GM13977 (cell line): ENCODE results near the gene NRG4.
"Not testable (repeated sequence)": the region's sequence is repeated elsewhere in the genome, so short reads cannot be mapped to it uniquely, and the experiment has no call there.

ENCODE experiments used
- DNase-seq: peaks from one replicate; pipeline ENCODE4 v3.0.0; 2012; ENCODE audit warnings: low spot score
- in situ Hi-C: fragments of 300-500 bp; cut with MboI; formaldehyde crosslinking; loops from one replicate; pipeline ENCODE4 v1.12.0; 2022; ENCODE audit warnings: low sequenced_read_pairs, low pct_unique_long_range_greater_than_20kb, mixed read lengths, inconsistent platforms; ENCODE audit not compliant: unreplicated experiment
- TF ChIP-seq, protein P1 (sequence below): IDR thresholded peaks from 2 replicates; pipeline ENCODE4 v1.5.1; 2012; ENCODE audit warnings: mild to moderate bottlenecking, control low read depth; ENCODE audit not compliant: insufficient read depth; ENCODE audit errors: extremely low read depth, missing control alignments

NRG4 gene

DNA sequence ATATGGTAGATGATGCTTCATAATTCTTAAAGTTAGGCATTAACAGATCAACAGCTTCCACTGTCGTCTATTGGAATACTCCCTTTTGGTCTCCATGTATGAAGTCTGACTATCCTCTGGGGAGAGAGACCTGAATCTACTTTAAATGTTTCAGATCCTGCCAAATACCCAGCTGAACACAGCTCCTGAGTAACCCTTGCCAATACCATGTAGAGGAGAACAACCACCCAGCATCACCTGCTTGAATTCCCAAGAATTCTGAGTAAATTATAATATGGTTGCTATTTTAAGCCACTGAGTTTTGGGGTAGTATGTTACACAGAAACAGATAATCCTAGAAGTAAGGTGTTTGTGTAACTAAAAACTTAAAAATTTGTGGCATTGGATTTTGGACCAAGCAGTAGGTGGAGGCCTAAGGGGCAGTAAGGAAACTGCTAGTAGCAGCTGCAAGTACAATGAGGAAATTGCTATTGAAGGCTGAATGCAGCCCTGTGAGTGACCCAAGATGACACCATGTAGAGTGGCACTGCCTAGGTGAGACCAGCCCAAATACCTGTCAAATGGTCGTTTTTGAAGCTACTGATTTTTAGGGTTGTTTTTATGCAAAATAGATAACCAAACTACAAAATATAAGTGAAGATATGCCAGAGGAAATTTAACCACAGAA is 30.9 kb downstream of the NRG4 start:
- TF ChIP-seq, protein P1, sequence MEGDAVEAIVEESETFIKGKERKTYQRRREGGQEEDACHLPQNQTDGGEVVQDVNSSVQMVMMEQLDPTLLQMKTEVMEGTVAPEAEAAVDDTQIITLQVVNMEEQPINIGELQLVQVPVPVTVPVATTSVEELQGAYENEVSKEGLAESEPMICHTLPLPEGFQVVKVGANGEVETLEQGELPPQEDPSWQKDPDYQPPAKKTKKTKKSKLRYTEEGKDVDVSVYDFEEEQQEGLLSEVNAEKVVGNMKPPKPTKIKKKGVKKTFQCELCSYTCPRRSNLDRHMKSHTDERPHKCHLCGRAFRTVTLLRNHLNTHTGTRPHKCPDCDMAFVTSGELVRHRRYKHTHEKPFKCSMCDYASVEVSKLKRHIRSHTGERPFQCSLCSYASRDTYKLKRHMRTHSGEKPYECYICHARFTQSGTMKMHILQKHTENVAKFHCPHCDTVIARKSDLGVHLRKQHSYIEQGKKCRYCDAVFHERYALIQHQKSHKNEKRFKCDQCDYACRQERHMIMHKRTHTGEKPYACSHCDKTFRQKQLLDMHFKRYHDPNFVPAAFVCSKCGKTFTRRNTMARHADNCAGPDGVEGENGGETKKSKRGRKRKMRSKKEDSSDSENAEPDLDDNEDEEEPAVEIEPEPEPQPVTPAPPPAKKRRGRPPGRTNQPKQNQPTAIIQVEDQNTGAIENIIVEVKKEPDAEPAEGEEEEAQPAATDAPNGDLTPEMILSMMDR = no peak
- in situ Hi-C loops = no loop called here
- DNase-seq = no peak

- in situ Hi-C loops, DNase-seq: not testable (repeated sequence)
Observed at GRCh38 chr15:75976766-75977165, 35.5 kb downstream of the NRG4 start.

DNA sequence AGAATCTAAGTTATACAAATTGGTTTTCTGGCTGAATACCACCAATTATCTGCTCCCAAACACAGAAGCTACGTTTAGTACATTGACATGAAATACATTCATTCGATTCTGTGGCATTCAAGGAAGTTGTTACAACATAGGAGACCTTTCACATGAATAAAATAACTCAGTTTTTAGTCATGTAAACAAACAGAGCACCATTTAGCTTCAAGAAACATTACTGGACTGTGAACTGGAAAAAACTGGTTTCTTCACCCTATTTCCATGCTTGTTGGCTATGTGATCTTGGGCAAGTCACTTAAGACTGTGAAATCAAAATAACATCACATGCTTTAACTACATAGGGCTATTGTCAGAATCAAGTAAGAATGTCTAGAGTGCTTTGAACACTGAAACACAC is 46.2 kb downstream of the NRG4 start:
- TF ChIP-seq, protein P1 = no peak
- in situ Hi-C loops = no loop called here
- no peak for DNase-seq

DNA sequence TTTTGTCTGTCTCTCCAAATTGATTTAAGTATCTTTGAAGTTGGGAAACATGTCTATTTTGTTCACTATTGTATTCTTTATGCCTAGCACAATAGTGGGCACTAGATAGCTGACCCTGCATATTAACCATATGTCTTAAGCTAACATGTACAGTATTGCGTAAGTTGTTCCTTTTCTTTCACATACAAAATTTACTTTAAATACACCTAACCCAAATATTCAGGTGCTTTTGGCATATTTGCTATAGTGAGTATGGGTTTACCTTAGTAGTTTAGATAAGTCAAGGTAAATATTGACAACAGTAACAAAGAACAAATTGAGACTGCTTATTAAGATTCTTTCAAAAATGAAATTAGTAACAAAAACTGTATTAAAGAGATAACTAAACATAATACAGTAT is 50.9 kb downstream of the NRG4 start:
- no peak for DNase-seq
- in situ Hi-C loops = no loop called here
- TF ChIP-seq, protein P1 = no peak

DNA sequence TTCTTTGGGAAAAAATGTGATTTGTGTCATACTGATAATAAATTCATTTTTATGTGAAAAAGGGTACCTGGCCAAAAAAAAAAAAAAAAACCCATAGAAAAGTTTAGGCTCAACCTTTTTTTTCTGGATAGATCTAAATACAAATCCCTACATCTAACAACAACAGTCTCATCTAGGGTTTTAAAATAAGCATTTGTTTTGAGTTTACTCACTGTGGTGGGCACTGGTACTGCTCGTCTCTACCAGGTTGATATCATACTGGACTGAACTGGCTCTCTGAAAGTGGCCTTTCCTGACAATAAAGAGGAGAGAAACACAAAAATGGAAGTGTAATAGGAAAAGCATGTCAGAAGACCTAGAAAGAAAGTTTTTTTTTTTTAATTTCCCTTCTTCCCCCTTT is 56.5 kb downstream of the NRG4 start:
- in situ Hi-C loops = no loop called here
- TF ChIP-seq, protein P1 = no peak
- DNase-seq = no peak

DNA sequence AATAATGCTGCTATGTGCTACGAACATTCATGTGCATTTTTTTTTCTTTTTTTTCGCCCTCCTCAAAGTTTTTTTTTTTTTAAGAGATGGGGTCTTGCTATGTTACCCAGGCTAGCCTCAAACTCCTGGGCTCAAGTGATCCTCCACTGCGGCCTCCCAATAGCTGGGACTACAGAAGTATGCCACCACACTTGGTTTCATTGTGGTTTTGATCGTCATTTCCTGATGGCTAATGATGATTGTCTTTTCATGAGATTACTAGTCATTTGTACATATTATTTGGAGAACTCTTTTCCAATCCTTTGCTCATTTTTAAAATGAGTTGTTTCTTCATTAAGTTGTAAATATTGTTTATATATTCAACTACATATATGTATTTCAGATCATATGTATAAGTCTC is 59.7 kb downstream of the NRG4 start:
- DNase-seq = no peak
- TF ChIP-seq, protein P1 = no peak
- in situ Hi-C loops = no loop called here

GRCh38 chr15:75948761-75949296 is 63.4 kb downstream of the NRG4 start:
- no peak for DNase-seq
- TF ChIP-seq, protein P1 = no peak
- in situ Hi-C loops = no loop called here
